Lower lobe of right lung (tissue), 2 donors: Measurements from ENCODE around the gene SORCS1. TPM values are rescaled to one million over a fixed set of nuclear protein-coding genes. Genes with fewer than 3 reads are reported as not detected.

Experiments used
- ATAC-seq, 2 donors: fragments of 200-7000 bp; cut with Tn5 transposase; one replicate each; pipeline ENCODE4 v1.9.1; 2020 to 2022; ENCODE audit warnings: mild to moderate bottlenecking in 2 of 2, moderate library complexity in 2 of 2
- DNase-seq: peaks from one replicate; pipeline ENCODE4 v3.0.0-alpha.2; 2020
- H3K27ac ChIP-seq: fragments of 200-600 bp; one replicate; pipeline ENCODE4 v1.8.0; 2022
- H3K27me3 ChIP-seq: fragments of 200-600 bp; one replicate; pipeline ENCODE4 v1.8.0; 2022; ENCODE audit warnings: low read depth
- H3K36me3 ChIP-seq: fragments of 200-600 bp; one replicate; pipeline ENCODE4 v1.8.0; 2022; ENCODE audit warnings: mild to moderate bottlenecking
- H3K4me1 ChIP-seq: fragments of 200-600 bp; one replicate; pipeline ENCODE4 v1.8.0; 2022
- H3K4me3 ChIP-seq: fragments of 200-600 bp; one replicate; pipeline ENCODE4 v1.8.0; 2022; ENCODE audit warnings: mild to moderate bottlenecking
- H3K9me3 ChIP-seq: fragments of 200-600 bp; one replicate; pipeline ENCODE4 v1.8.0; 2022
- CTCF ChIP-seq: fragments of 200-600 bp; IDR thresholded peaks from one replicate; pipeline ENCODE4 v1.8.0; 2022; ENCODE audit warnings: antibody characterized with exemption, mild to moderate bottlenecking
- intact Hi-C: fragments of 100-400 bp; cut with DNase I; formaldehyde crosslinking; loops from one replicate; pipeline ENCODE4 v1.11.0; 2022
- total RNA-seq: library from RNA; stranded (reverse); fragmentation: NEBNext Ultra II Directional; extraction: Animal tissue kit (Norgen Biotek cat#: 25700); gene quantifications from one replicate; pipeline ENCODE4 v1.2.1, GENCODE V29; 2021
- donor health status: DM: no; HTN: yes; CAD: no; lungs with severe emphysema.

The SORCS1 gene
- total RNA-seq, 1 donor from 2014 or later: 0.15 TPM

- Histone ChIP-seq H3K27ac (no peak overlapping the region), H3K4me3 (no peak overlapping the region), H3K27me3 (no peaks in the 10 kb centered on the region), H3K4me1 (no peaks in the 10 kb centered on the region), H3K36me3 (no peaks in the 10 kb centered on the region), H3K9me3 (peaks cover 3% of the 10 kb centered on the region)
- DNase-seq: no peak
- no peak for ATAC-seq
- intact Hi-C loops: no loop called here
- no peak for TF ChIP-seq CTCF
Measured at GRCh38 chr10:107104026-107104652, 60.4 kb downstream of the SORCS1 start.

- ATAC-seq (no peak), DNase-seq (no peak)
- H3K36me3 ChIP-seq: no peaks in the 10 kb centered on the region
- no peaks in the 10 kb centered on the region for H3K4me1 ChIP-seq
- H3K9me3 ChIP-seq: no peaks in the 10 kb centered on the region
- no peak overlapping the region for H3K4me3 ChIP-seq
- no peak overlapping the region for H3K27ac ChIP-seq
- TF ChIP-seq CTCF: no peak
- no peaks in the 10 kb centered on the region for H3K27me3 ChIP-seq
- intact Hi-C loops: no loop called here
Measured at GRCh38 chr10:107103174-107104025, 61.1 kb downstream of the SORCS1 start.

- Histone ChIP-seq H3K27ac (no peak overlapping the region), H3K27me3 (no peaks in the 10 kb centered on the region), H3K9me3 (no peaks in the 10 kb centered on the region), H3K36me3 (no peaks in the 10 kb centered on the region), H3K4me1 (no peaks in the 10 kb centered on the region), H3K4me3 (no peak overlapping the region)
- no peak for ATAC-seq
- intact Hi-C loops: no loop called here
- DNase-seq: no peak
- TF ChIP-seq CTCF: no peak
Measured at GRCh38 chr10:107098326-107098725, 66.2 kb downstream of the SORCS1 start.

GRCh38 chr10:107094824-107095522, 69.5 kb downstream of the SORCS1 start:
- Histone ChIP-seq H3K36me3 (no peaks in the 10 kb centered on the region), H3K9me3 (no peaks in the 10 kb centered on the region), H3K4me3 (no peak overlapping the region), H3K4me1 (no peaks in the 10 kb centered on the region), H3K27ac (no peak overlapping the region), H3K27me3 (no peaks in the 10 kb centered on the region)
- TF ChIP-seq CTCF: no peak
- intact Hi-C loops: no loop called here
- ATAC-seq (no peak), DNase-seq (no peak)

- H3K4me1 ChIP-seq: no peaks in the 10 kb centered on the region
- no peak overlapping the region for H3K27ac ChIP-seq
- intact Hi-C loops: no loop called here
- no peaks in the 10 kb centered on the region for H3K36me3 ChIP-seq
- no peaks in the 10 kb centered on the region for H3K27me3 ChIP-seq
- DNase-seq: no peak
- ATAC-seq: no peak
- TF ChIP-seq CTCF: no peak
- H3K9me3 ChIP-seq: no peaks in the 10 kb centered on the region
- no peak overlapping the region for H3K4me3 ChIP-seq
Measured at GRCh38 chr10:107092321-107092720, 72.2 kb downstream of the SORCS1 start.
